ENCODE data around the gene TNFAIP1. TPM values are rescaled to one million over a fixed set of nuclear protein-coding genes. Genes with fewer than 3 reads are reported as not detected.

TNFAIP1 gene
- total RNA-seq, 8 experiments from 2014 or later = 20.8 to 69.2 (median 24.8) TPM

- H3K27ac ChIP-seq = no peak overlapping the region
- ATAC-seq (replicated peaks in 6 of 8) = no peak
Observed at GRCh38 chr17:28390563-28390962, 55.0 kb downstream of the TNFAIP1 start.

GRCh38 chr17:28390984-28391383 is 55.4 kb downstream of the TNFAIP1 start:
- no peak overlapping the region for H3K4me3 ChIP-seq
- H3K27ac ChIP-seq = no peak overlapping the region
- H3K4me1 ChIP-seq (replicated peaks in 1 of 2) = no peaks in the 10 kb centered on the region
- in situ Hi-C loops (cut with MboI; ENCODE audit: low pct_unique_long_range_greater_than_20kb in 2 of 9, low sequenced_read_pairs in 9 of 9, unreplicated experiment in 9 of 9) = loop anchor here in 1 of 9 experiments (25.0 kb wide), 1 partner anchor 96 kb away; no protein-coding TSS in a partner anchor
- WGBS, 10 experiments = no CpG with 5 or more reads among the region's 1 CpG
- no peak for ATAC-seq (replicated peaks in 6 of 8)

More at GRCh38 chr17:28390563-28390962, 55.0 kb downstream of the TNFAIP1 start:
- Histone ChIP-seq H3K4me3 (no peak overlapping the region), H3K4me1 (replicated peaks in 1 of 2) (no peaks in the 10 kb centered on the region)
- WGBS, 10 experiments = 87 to 100% (median 100%) methylated on average over 1 to 2 of the region's 2 CpGs
- in situ Hi-C loops (cut with MboI; ENCODE audit: low pct_unique_long_range_greater_than_20kb in 2 of 9, low sequenced_read_pairs in 9 of 9, unreplicated experiment in 9 of 9) = loop anchor here in 1 of 9 experiments (25.0 kb wide), 1 partner anchor 97 kb away; no protein-coding TSS in a partner anchor

- WGBS, 10 experiments = 0% methylated on average over 1 of the region's 2 CpGs; no CpG with 5 or more reads in 9 of the 10 experiments
- H3K27ac ChIP-seq = no peak overlapping the region
- ATAC-seq (replicated peaks in 6 of 8) = no peak
- in situ Hi-C loops (cut with MboI; ENCODE audit: low pct_unique_long_range_greater_than_20kb in 2 of 9, low sequenced_read_pairs in 9 of 9, unreplicated experiment in 9 of 9) = loop anchor here in 1 of 9 experiments (25.0 kb wide), 1 partner anchor 96 kb away; no protein-coding TSS in a partner anchor
- H3K4me3 ChIP-seq = no peak overlapping the region
- H3K4me1 ChIP-seq (replicated peaks in 1 of 2) = no peaks in the 10 kb centered on the region
Observed at GRCh38 chr17:28391401-28391800, 55.8 kb downstream of the TNFAIP1 start.

GRCh38 chr17:28392491-28392890 is 56.9 kb downstream of the TNFAIP1 start:
- Histone ChIP-seq H3K4me1 (replicated peaks in 1 of 2) (no peaks in the 10 kb centered on the region), H3K4me3 (no peak overlapping the region), H3K27ac (no peak overlapping the region)
- WGBS, 10 experiments = 31 to 90% (median 70%) methylated on average over 1 to 9 of the region's 10 CpGs; no CpG with 5 or more reads in 1 of the 10 experiments
- peak in 1 of 8 experiments; percentile 43 for ATAC-seq (replicated peaks in 6 of 8)
- in situ Hi-C loops (cut with MboI; ENCODE audit: low pct_unique_long_range_greater_than_20kb in 2 of 9, low sequenced_read_pairs in 9 of 9, unreplicated experiment in 9 of 9) = loop anchor here in 1 of 9 experiments (25.0 kb wide), 1 partner anchor 95 kb away; no protein-coding TSS in a partner anchor

- Histone ChIP-seq H3K4me3 (no peak overlapping the region), H3K4me1 (replicated peaks in 1 of 2) (peaks cover 0 to 3% of the 10 kb centered on the region in 2 donors), H3K27ac (no peak overlapping the region)
- ATAC-seq (replicated peaks in 6 of 8) = no peak
- in situ Hi-C loops (cut with MboI; ENCODE audit: low pct_unique_long_range_greater_than_20kb in 2 of 9, low sequenced_read_pairs in 9 of 9, unreplicated experiment in 9 of 9) = loop anchor here in 1 of 9 experiments (25.0 kb wide), 1 partner anchor 93 kb away; no protein-coding TSS in a partner anchor
- 28 to 100% (median 74%) methylated on average over 1 to 7 of the region's 7 CpGs; no CpG with 5 or more reads in 1 of the 10 experiments for WGBS, 10 experiments
Observed at GRCh38 chr17:28394337-28395116, 59.0 kb downstream of the TNFAIP1 start.

GRCh38 chr17:28395426-28395825 is 59.9 kb downstream of the TNFAIP1 start:
- in situ Hi-C loops (cut with MboI; ENCODE audit: low pct_unique_long_range_greater_than_20kb in 2 of 9, low sequenced_read_pairs in 9 of 9, unreplicated experiment in 9 of 9) = loop anchor here in 1 of 9 experiments (25.0 kb wide), 1 partner anchor 92 kb away; no protein-coding TSS in a partner anchor
- peaks cover 0 to 3% of the 10 kb centered on the region in 2 donors for H3K4me1 ChIP-seq (replicated peaks in 1 of 2)
- no peak for ATAC-seq (replicated peaks in 6 of 8)
- H3K4me3 ChIP-seq = no peak overlapping the region
- H3K27ac ChIP-seq = no peak overlapping the region
- 0 to 100% (median 71%) methylated on average over 1 of the region's 2 CpGs; no CpG with 5 or more reads in 7 of the 10 experiments for WGBS, 10 experiments

- Histone ChIP-seq H3K4me1 (replicated peaks in 1 of 2) (peaks cover 0 to 3% of the 10 kb centered on the region in 2 donors), H3K4me3 (no peak overlapping the region), H3K27ac (no peak overlapping the region)
- 0 to 100% (median 70%) methylated on average over 1 to 2 of the region's 6 CpGs; no CpG with 5 or more reads in 6 of the 10 experiments for WGBS, 10 experiments
- no peak for ATAC-seq (replicated peaks in 6 of 8)
- in situ Hi-C loops (cut with MboI; ENCODE audit: low pct_unique_long_range_greater_than_20kb in 2 of 9, low sequenced_read_pairs in 9 of 9, unreplicated experiment in 9 of 9) = loop anchor here in 1 of 9 experiments (25.0 kb wide), 1 partner anchor 91 kb away; no protein-coding TSS in a partner anchor
Observed at GRCh38 chr17:28395968-28396367, 60.4 kb downstream of the TNFAIP1 start.

Other genes starting within 250 kb of the TNFAIP1 start
- gene TMEM97, start 16.6 kb upstream of the TNFAIP1 start, total RNA-seq = 10 to 100 TPM; 17.5 to 93.4 (median 28.5) TPM
- gene IFT20, start 289 bp upstream of the TNFAIP1 start, total RNA-seq = 100 to 1,000 TPM in 3 of 8 experiments, 10 to 100 TPM in 5; 30.7 to 106 (median 64.0) TPM
- gene POLDIP2, start 21.8 kb downstream of the TNFAIP1 start, total RNA-seq = 10 to 100 TPM; 34.5 to 97.9 (median 63.9) TPM
- under 1 TPM in 2 of 8 experiments, not detected in 6; 0.52 to 0.66 TPM for gene SEBOX, start 29.4 kb downstream of the TNFAIP1 start, total RNA-seq
- 10 to 100 TPM in 1 of 8 experiments, under 1 TPM in 7; 0.40 to 12.0 (median 0.74) TPM for gene VTN, start 34.5 kb downstream of the TNFAIP1 start, total RNA-seq
- gene SARM1, start 35.9 kb downstream of the TNFAIP1 start, total RNA-seq = 10 to 100 TPM in 5 of 8 experiments, 1 to 10 TPM in 3; 2.0 to 21.7 (median 10.1) TPM
- gene SLC46A1, start 70.5 kb downstream of the TNFAIP1 start, total RNA-seq = 10 to 100 TPM in 5 of 8 experiments, 1 to 10 TPM in 3; 6.5 to 19.3 (median 11.0) TPM
- under 1 TPM in 4 of 8 experiments, not detected in 4; 0.09 to 1.00 (median 0.40) TPM for gene SLC13A2, start 137.9 kb downstream of the TNFAIP1 start, total RNA-seq
- under 1 TPM in 5 of 8 experiments, not detected in 3; 0.08 to 0.73 (median 0.66) TPM for gene FOXN1, start 170.6 kb downstream of the TNFAIP1 start, total RNA-seq
- gene UNC119, start 216.9 kb downstream of the TNFAIP1 start, total RNA-seq = 10 to 100 TPM; 12.6 to 77.8 (median 39.2) TPM
- 10 to 100 TPM; 39.0 to 56.7 (median 49.2) TPM for gene PIGS, start 235.8 kb downstream of the TNFAIP1 start, total RNA-seq
- 100 to 1,000 TPM in 1 of 8 experiments, 10 to 100 TPM in 7; 15.3 to 104 (median 33.1) TPM for gene ALDOC, start 241.1 kb downstream of the TNFAIP1 start, total RNA-seq